Head of caudate nucleus (tissue), 42 donors: ENCODE data around the gene GSE1.

Source experiments
- DNase-seq, 42 donors: peaks; one replicate each; pipeline versions ENCODE4 v3.0.0 to v3.0.0-alpha.2; 2020 to 2021; ENCODE audit warnings: mixed read lengths in 7 of 42
- intact Hi-C: fragments of 100-400 bp; cut with DNase I; formaldehyde crosslinking; loops from one replicate; pipeline ENCODE4 v1.15.0; 2022

The GSE1 gene

GRCh38 chr16:85601730-85602401 is 11.3 kb upstream of the GSE1 start:
- intact Hi-C loops = no loop called here
- peak in 11 of 42 donors; percentile 12 to 58 (median 32) for DNase-seq

GRCh38 chr16:85602402-85603202 is 10.5 kb upstream of the GSE1 start:
- intact Hi-C loops = no loop called here

GRCh38 chr16:85603203-85603755 is 9.8 kb upstream of the GSE1 start:
- intact Hi-C loops = no loop called here

More at GRCh38 chr16:85602402-85603202, 10.5 kb upstream of the GSE1 start:
- no peak for DNase-seq

GRCh38 chr16:85604145-85604705 is 8.9 kb upstream of the GSE1 start:
- no peak for DNase-seq
- intact Hi-C loops = no loop called here

More at GRCh38 chr16:85603203-85603755, 9.8 kb upstream of the GSE1 start:
- DNase-seq = no peak

- no peak for DNase-seq
These were observed 7.8 kb upstream of the GSE1 start for GRCh38 chr16:85605051-85605911.

GRCh38 chr16:85605912-85606841 is 6.9 kb upstream of the GSE1 start:
- DNase-seq = no peak
- intact Hi-C loops = no loop called here

More at GRCh38 chr16:85605051-85605911, 7.8 kb upstream of the GSE1 start:
- intact Hi-C loops = no loop called here

- intact Hi-C loops = no loop called here
- DNase-seq = no peak
These were observed 6.2 kb upstream of the GSE1 start for GRCh38 chr16:85606904-85607303.

GRCh38 chr16:85607321-85607765 is 5.8 kb upstream of the GSE1 start:
- DNase-seq = peak in 26 of 42 donors; percentile 21 to 75 (median 51)

GRCh38 chr16:85607796-85608514 is 5.2 kb upstream of the GSE1 start:
- DNase-seq = no peak
- intact Hi-C loops = no loop called here

More at GRCh38 chr16:85607321-85607765, 5.8 kb upstream of the GSE1 start:
- intact Hi-C loops = no loop called here

- DNase-seq = no peak
- intact Hi-C loops = no loop called here
These were observed 4.6 kb upstream of the GSE1 start for GRCh38 chr16:85608515-85608885.

- no peak for DNase-seq
- intact Hi-C loops = no loop called here
These were observed 4.2 kb upstream of the GSE1 start for GRCh38 chr16:85608887-85609286.

GRCh38 chr16:85609539-85609938 is 3.6 kb upstream of the GSE1 start:
- intact Hi-C loops = no loop called here
- DNase-seq = no peak

GRCh38 chr16:85610059-85610445 is 3.1 kb upstream of the GSE1 start:
- DNase-seq = no peak
- intact Hi-C loops = loop anchor here (1.0 to 10.0 kb wide), 2 partner anchors 185 to 335 kb away; no protein-coding TSS in a partner anchor

GRCh38 chr16:85610446-85611193 is 2.5 kb upstream of the GSE1 start:
- intact Hi-C loops = loop anchor here (1.0 to 10.0 kb wide), 2 partner anchors 186 to 335 kb away; no protein-coding TSS in a partner anchor

GRCh38 chr16:85611194-85611443 is 2.0 kb upstream of the GSE1 start:
- intact Hi-C loops = loop anchor here (10.0 kb wide), 1 partner anchor 186 kb away; no protein-coding TSS in a partner anchor
- DNase-seq = peak in 4 of 42 donors; percentile 25 to 66 (median 41)

More at GRCh38 chr16:85610446-85611193, 2.5 kb upstream of the GSE1 start:
- DNase-seq = peak; percentile 73 to 95 (median 88)
